ENCODE measurements around the gene VIL1. TPM values are rescaled to one million over a fixed set of nuclear protein-coding genes. Genes with fewer than 3 reads are reported as not detected.

Gene VIL1
- total RNA-seq, 1 experiment from 2014 or later, result 401 TPM

GRCh38 chr2:218394298-218395089 lies 24.4 kb upstream of the VIL1 start:
- no peak for DNase-seq
- ChIA-PET POLR2A (interaction anchor here (1.2 kb wide), 1 partner anchor 93 kb away, joined by 3 read pairs; no protein-coding TSS in a partner anchor), CTCF (interaction anchor here (0.7 to 1.2 kb wide), 3 partner anchors 30 to 102 kb away, joined by 3 read pairs; no protein-coding TSS in a partner anchor)
- no peak overlapping the region for H3K4me3 Mint-ChIP-seq (ENCODE audit: unreplicated experiment)
- TF ChIP-seq CTCF (IDR thresholded peaks at IDR 0.05; ENCODE audit: insufficient read depth in 1 of 2, low read depth in 1 of 2, low read length in 1 of 2, severe bottlenecking in 1 of 2, unreplicated experiment in 1 of 2), result no peak
- peaks cover 26% of the 10 kb centered on the region for H3K36me3 Mint-ChIP-seq (ENCODE audit: insufficient read depth, unreplicated experiment)
- Histone ChIP-seq H3K4me3 (ENCODE audit: low read depth, low read length) (no peak overlapping the region), H3K9me3 (no peaks in the 10 kb centered on the region), H3K4me1 (peaks cover 13% of the 10 kb centered on the region), H3K27me3 (replicated peaks; ENCODE audit: control insufficient read depth, insufficient read depth, low read length) (no peaks in the 10 kb centered on the region), H3K36me3 (ENCODE audit: control insufficient read depth, insufficient read depth, low read length) (no peaks in the 10 kb centered on the region)
- no peaks in the 10 kb centered on the region for H3K9me3 Mint-ChIP-seq (ENCODE audit: unreplicated experiment)
- peaks cover 22% of the 10 kb centered on the region for H3K4me1 Mint-ChIP-seq (ENCODE audit: low read depth, unreplicated experiment)
- intact Hi-C loops (cut with micrococcal nuclease; ENCODE audit: unreplicated experiment), result no loop called here
- BruUV-seq (replicated peaks), result no TSS peak
- H3K27ac Mint-ChIP-seq (ENCODE audit: unreplicated experiment), result no peak overlapping the region
- no peaks in the 10 kb centered on the region for H3K27me3 Mint-ChIP-seq (ENCODE audit: insufficient read depth, unreplicated experiment)

- Mint-ChIP-seq H3K4me1 (ENCODE audit: low read depth, unreplicated experiment) (peaks cover 22% of the 10 kb centered on the region), H3K4me3 (ENCODE audit: unreplicated experiment) (no peak overlapping the region), H3K36me3 (ENCODE audit: insufficient read depth, unreplicated experiment) (peaks cover 28% of the 10 kb centered on the region), H3K27me3 (ENCODE audit: insufficient read depth, unreplicated experiment) (no peaks in the 10 kb centered on the region), H3K27ac (ENCODE audit: unreplicated experiment) (no peak overlapping the region), H3K9me3 (ENCODE audit: unreplicated experiment) (no peaks in the 10 kb centered on the region)
- ChIA-PET CTCF (interaction anchor here (0.7 to 1.4 kb wide), 2 partner anchors 31 to 122 kb away, joined by 3 to 20 read pairs; no protein-coding TSS in a partner anchor), POLR2A (interaction anchor here (1.2 to 3.4 kb wide), 2 partner anchors 93 to 101 kb away, joined by 3 to 37 read pairs; no protein-coding TSS in a partner anchor)
- intact Hi-C loops (cut with micrococcal nuclease; ENCODE audit: unreplicated experiment), result no loop called here
- Histone ChIP-seq H3K36me3 (ENCODE audit: control insufficient read depth, insufficient read depth, low read length) (no peaks in the 10 kb centered on the region), H3K9me3 (no peaks in the 10 kb centered on the region), H3K4me3 (ENCODE audit: low read depth, low read length) (no peak overlapping the region), H3K27me3 (replicated peaks; ENCODE audit: control insufficient read depth, insufficient read depth, low read length) (no peaks in the 10 kb centered on the region), H3K4me1 (peaks cover 8% of the 10 kb centered on the region; the same call in 1 of the 2 replicates)
- TF ChIP-seq CTCF (IDR thresholded peaks at IDR 0.05; ENCODE audit: insufficient read depth in 1 of 2, low read depth in 1 of 2, low read length in 1 of 2, severe bottlenecking in 1 of 2, unreplicated experiment in 1 of 2), result no peak
- no TSS peak for BruUV-seq (replicated peaks)
- no peak for DNase-seq
These were observed 23.9 kb upstream of the VIL1 start for GRCh38 chr2:218395090-218395444.

GRCh38 chr2:218395456-218395825 lies 23.5 kb upstream of the VIL1 start:
- Mint-ChIP-seq H3K36me3 (ENCODE audit: insufficient read depth, unreplicated experiment) (peaks cover 32% of the 10 kb centered on the region), H3K4me3 (ENCODE audit: unreplicated experiment) (peak overlapping the region; percentile 98), H3K27ac (ENCODE audit: unreplicated experiment) (peak overlapping the region; percentile 98), H3K27me3 (ENCODE audit: insufficient read depth, unreplicated experiment) (no peaks in the 10 kb centered on the region), H3K9me3 (ENCODE audit: unreplicated experiment) (no peaks in the 10 kb centered on the region), H3K4me1 (ENCODE audit: low read depth, unreplicated experiment) (peaks cover 22% of the 10 kb centered on the region)
- CTCF ChIA-PET, result interaction anchor here (0.5 to 2.4 kb wide), 9 partner anchors 24 to 551 kb away, joined by 3 to 28 read pairs (median 8); partner anchors contain the start of genes TTLL4 and VIL1
- no peak for DNase-seq
- H3K4me1 ChIP-seq, result peaks cover 8% of the 10 kb centered on the region; the same call in 1 of the 2 replicates
- TF ChIP-seq CTCF (IDR thresholded peaks at IDR 0.05; ENCODE audit: insufficient read depth in 1 of 2, low read depth in 1 of 2, low read length in 1 of 2, severe bottlenecking in 1 of 2, unreplicated experiment in 1 of 2), result no peak
- POLR2A ChIA-PET, result interaction anchor here (1.0 to 3.4 kb wide), 4 partner anchors 83 to 125 kb away, joined by 3 to 37 read pairs (median 3); partner anchors contain the start of genes AAMP and PNKD
- peak overlapping the region; percentile 35 for H3K4me3 ChIP-seq (ENCODE audit: low read depth, low read length)
- intact Hi-C loops (cut with micrococcal nuclease; ENCODE audit: unreplicated experiment), result no loop called here
- H3K36me3 ChIP-seq (ENCODE audit: control insufficient read depth, insufficient read depth, low read length), result no peaks in the 10 kb centered on the region
- H3K27me3 ChIP-seq (replicated peaks; ENCODE audit: control insufficient read depth, insufficient read depth, low read length), result no peaks in the 10 kb centered on the region
- no peaks in the 10 kb centered on the region for H3K9me3 ChIP-seq
- no TSS peak for BruUV-seq (replicated peaks)

Measured in Caco-2 (cell line).